Gastroesophageal sphincter (tissue), 4 donors: ENCODE data around the gene CDK4. TPM values are rescaled to one million over a fixed set of nuclear protein-coding genes. Genes with fewer than 3 reads are reported as not detected.

Source experiments
- ATAC-seq: fragments of 150-250 bp; one replicate; pipeline ENCODE4 v1.9.1; 2016; ENCODE audit warnings: mild to moderate bottlenecking, moderate library complexity
- H3K27ac ChIP-seq, 4 donors: fragments of 200-600 bp; sonication (generic) in 3 of 4; 1 replicate in 3 of 4; 2 replicates in 1 of 4; pipeline ENCODE4 v1.5.1; 2016 to 2019
- H3K27me3 ChIP-seq: fragments of 200-600 bp; sonication (generic); one replicate; pipeline ENCODE4 v1.5.1; 2019
- H3K36me3 ChIP-seq, 2 donors: fragments of 200-600 bp; sonication (generic); one replicate each; pipeline ENCODE4 v1.5.1; 2019; ENCODE audit warnings: control low read depth in 1 of 2
- H3K4me1 ChIP-seq, 3 donors: fragments of 200-600 bp; sonication (generic); 1 replicate in 2 of 3; 2 replicates in 1 of 3; pipeline ENCODE4 v1.5.1; 2016 to 2019; ENCODE audit warnings: control low read depth in 2 of 3
- H3K4me3 ChIP-seq, 2 donors: fragments of 200-600 bp; sonication (generic); one replicate each; pipeline ENCODE4 v1.5.1; 2019; ENCODE audit warnings: mild to moderate bottlenecking in 1 of 2, moderate library complexity in 1 of 2
- H3K9me3 ChIP-seq, 3 donors: fragments of 200-600 bp; sonication (generic); one replicate each; pipeline ENCODE4 v1.5.1; 2017 to 2019; ENCODE audit warnings: control low read depth in 2 of 3
- CTCF ChIP-seq, 4 experiments: fragments of 200-600 bp in 2 of 4; fragments of 450-650 bp in 2 of 4; sonication (generic) in 1 of 4; IDR thresholded peaks; one replicate each; pipeline ENCODE4 v1.5.1; 2017 to 2019; ENCODE audit warnings: antibody characterized with exemption in 4 of 4, mild to moderate bottlenecking in 2 of 4, moderate library complexity in 2 of 4
- EP300 ChIP-seq: sonication (generic); formaldehyde crosslinking; IDR thresholded peaks from one replicate; pipeline ENCODE4 v1.6.1; 2017; ENCODE audit warnings: antibody characterized with exemption, mild to moderate bottlenecking
- POLR2A ChIP-seq, 2 donors: fragments of 450-650 bp; IDR thresholded peaks; one replicate each; pipeline ENCODE4 v1.6.1; 2017; ENCODE audit warnings: antibody characterized with exemption in 2 of 2, mild to moderate bottlenecking in 2 of 2, moderate library complexity in 1 of 2
- POLR2AphosphoS5 ChIP-seq: sonication (generic); formaldehyde crosslinking; IDR thresholded peaks from one replicate; pipeline ENCODE4 v1.6.1; 2017; ENCODE audit warnings: antibody characterized with exemption
- WGBS, 2 donors: methylation state at CpG; one replicate each; pipeline ENCODE4 v1.1.5; 2018; ENCODE audit warnings: low coverage in 1 of 2; 5-methylcytosine and 5-hydroxymethylcytosine counted together
- total RNA-seq, 4 donors: library from RNA; depleted of rRNA; stranded (reverse); fragments of >200 nt; gene quantifications; one replicate each; pipeline ENCODE4 v1.1.0, GENCODE V29; 2016

Gene CDK4
- total RNA-seq, 4 donors from 2014 or later, result 56.7 to 107 (median 101) TPM

GRCh38 chr12:57732726-57733593 lies 19.1 kb downstream of the CDK4 start:
- TF ChIP-seq EP300 (no peak), POLR2AphosphoS5 (no peak), POLR2A (IDR thresholded peaks at IDR 0.05) (no peak), CTCF (IDR thresholded peaks at IDR 0.05) (no peak)
- Histone ChIP-seq H3K27ac (no peak overlapping the region), H3K27me3 (peaks cover 94% of the 10 kb centered on the region), H3K9me3 (no peaks in the 10 kb centered on the region), H3K36me3 (no peaks in the 10 kb centered on the region), H3K4me1 (peaks cover 3 to 27% (median 20%) of the 10 kb centered on the region in 3 donors), H3K4me3 (no peak overlapping the region)
- WGBS, 2 donors, result 72 to 85% methylated on average over 2 to 6 of the region's 11 CpGs
- ATAC-seq, result no peak

GRCh38 chr12:57732270-57732669 lies 19.8 kb downstream of the CDK4 start:
- ATAC-seq, result no peak
- Histone ChIP-seq H3K27ac (no peak overlapping the region), H3K36me3 (no peaks in the 10 kb centered on the region), H3K4me1 (peaks cover 0 to 27% (median 13%) of the 10 kb centered on the region in 3 donors), H3K27me3 (peaks cover 94% of the 10 kb centered on the region), H3K9me3 (no peaks in the 10 kb centered on the region), H3K4me3 (no peak overlapping the region)
- TF ChIP-seq CTCF (IDR thresholded peaks at IDR 0.05) (no peak), POLR2A (IDR thresholded peaks at IDR 0.05) (no peak), POLR2AphosphoS5 (no peak), EP300 (no peak)
- WGBS, 2 donors, result 33% methylated on average over 1 of the region's 4 CpGs; no CpG with 5 or more reads in 1 of the 2 donors

- peaks cover 0 to 27% (median 7%) of the 10 kb centered on the region in 3 donors for H3K4me1 ChIP-seq
- H3K36me3 ChIP-seq, result no peaks in the 10 kb centered on the region
- no peak for TF ChIP-seq EP300
- no peak for TF ChIP-seq CTCF (IDR thresholded peaks at IDR 0.05)
- no peak for TF ChIP-seq POLR2A (IDR thresholded peaks at IDR 0.05)
- no peak for TF ChIP-seq POLR2AphosphoS5
- no peak overlapping the region for H3K27ac ChIP-seq
- no peak overlapping the region for H3K4me3 ChIP-seq
- H3K27me3 ChIP-seq, result peaks cover 94% of the 10 kb centered on the region
- WGBS, 2 donors, result 60 to 61% methylated on average over 2 to 6 of the region's 19 CpGs
- no peak for ATAC-seq
- no peaks in the 10 kb centered on the region for H3K9me3 ChIP-seq
Measured at GRCh38 chr12:57731411-57732080, 20.6 kb downstream of the CDK4 start.

- no peak for ATAC-seq
- 73 to 75% methylated on average over 8 of the region's 13 CpGs for WGBS, 2 donors
- Histone ChIP-seq H3K9me3 (no peaks in the 10 kb centered on the region), H3K4me3 (no peak overlapping the region), H3K27ac (no peak overlapping the region), H3K27me3 (peaks cover 94% of the 10 kb centered on the region), H3K36me3 (no peaks in the 10 kb centered on the region), H3K4me1 (peaks cover 0 to 27% (median 7%) of the 10 kb centered on the region in 3 donors)
- TF ChIP-seq CTCF (IDR thresholded peaks at IDR 0.05), result no peak
- TF ChIP-seq EP300, result no peak
- TF ChIP-seq POLR2AphosphoS5, result no peak
- no peak for TF ChIP-seq POLR2A (IDR thresholded peaks at IDR 0.05)
Measured at GRCh38 chr12:57730336-57731067, 21.6 kb downstream of the CDK4 start.
